NCI-H526 (cell line): Measurements from ENCODE around the gene VPS26A.

Experiments used
- DNase-seq, 2 experiments: peaks; one replicate each; lab custom pipeline; 2025; lab: John Stamatoyannopoulos, UW

Gene VPS26A

GRCh38 chr10:69176823-69177222, 52.8 kb downstream of the VPS26A start:
- DNase-seq = no peak

GRCh38 chr10:69179089-69179742, 55.2 kb downstream of the VPS26A start:
- no peak for DNase-seq

- peak; percentile 89 to 92 for DNase-seq
Measured at GRCh38 chr10:69179743-69180524, 56.0 kb downstream of the VPS26A start, which contains the start of gene SUPV3L1. Gene SUPV3L1, plus strand, starts transcription at chr10:69180234. Its CDS starts 58 bp downstream, at chr10:69180292.

DNA sequence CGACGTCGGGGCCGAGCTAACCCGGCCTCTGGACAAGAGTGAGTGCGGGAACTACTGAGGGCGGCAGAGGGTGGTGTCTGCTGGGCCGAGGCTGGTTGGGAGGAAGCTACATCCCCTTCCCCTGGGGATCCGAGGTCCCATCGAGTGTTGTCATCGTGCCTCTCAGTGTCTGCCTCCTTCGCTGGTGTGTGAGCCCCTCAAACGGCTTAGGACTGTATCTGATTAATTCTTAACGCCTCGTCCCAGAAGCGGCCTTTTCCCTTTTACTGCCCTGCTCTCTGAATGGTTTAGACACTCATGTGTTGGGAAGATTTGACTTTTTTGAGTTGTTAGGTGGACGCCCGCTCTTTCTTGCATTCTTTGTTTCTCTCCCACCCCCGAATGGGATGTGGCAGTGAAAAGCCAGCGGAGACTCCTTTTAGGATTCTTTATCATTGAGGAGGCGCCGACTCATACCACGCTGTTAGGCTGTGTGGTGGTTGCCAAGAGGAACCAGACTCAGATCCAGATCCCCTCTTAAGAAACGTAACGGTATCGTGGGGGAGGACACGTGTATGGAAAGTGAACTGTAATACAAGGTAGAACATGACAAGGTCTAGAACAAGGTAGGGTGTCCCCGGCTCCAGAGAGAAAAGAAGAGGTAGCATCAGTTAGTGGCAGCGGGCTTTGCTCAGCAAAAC, 56.7 kb downstream of the VPS26A start:
- DNase-seq = no peak

GRCh38 chr10:69181433-69181832, 57.5 kb downstream of the VPS26A start:
- no peak for DNase-seq

GRCh38 chr10:69182005-69182404, 58.0 kb downstream of the VPS26A start:
- no peak for DNase-seq

- no peak for DNase-seq
Measured at GRCh38 chr10:69186524-69186923, 62.5 kb downstream of the VPS26A start.

GRCh38 chr10:69201045-69201444, 77.1 kb downstream of the VPS26A start:
- no peak for DNase-seq

DNA sequence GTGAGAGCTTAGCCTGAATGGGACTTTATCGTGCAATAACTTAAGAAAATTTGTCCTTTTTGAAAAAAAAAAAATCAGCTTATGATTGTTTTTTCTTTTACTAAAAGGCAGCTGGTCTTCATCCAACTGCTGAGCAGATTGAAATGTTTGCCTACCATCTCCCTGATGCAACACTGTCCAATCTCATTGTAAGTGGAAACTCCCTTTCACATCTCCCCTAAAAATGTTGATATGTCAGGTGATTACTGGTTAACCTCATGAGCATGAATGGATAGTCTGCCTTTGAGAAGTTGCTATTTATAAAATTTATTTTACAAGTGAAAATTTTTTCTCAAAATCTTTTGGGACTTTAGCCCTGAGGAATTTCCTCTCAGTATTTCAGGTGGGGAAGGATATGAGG, 78.4 kb downstream of the VPS26A start:
- no peak for DNase-seq

- no peak for DNase-seq
Measured at GRCh38 chr10:69208761-69209160, 84.8 kb downstream of the VPS26A start.

- no peak for DNase-seq
Measured at GRCh38 chr10:69209787-69210484, 86.0 kb downstream of the VPS26A start.

GRCh38 chr10:69211104-69211503, 87.1 kb downstream of the VPS26A start:
- DNase-seq = no peak

DNA sequence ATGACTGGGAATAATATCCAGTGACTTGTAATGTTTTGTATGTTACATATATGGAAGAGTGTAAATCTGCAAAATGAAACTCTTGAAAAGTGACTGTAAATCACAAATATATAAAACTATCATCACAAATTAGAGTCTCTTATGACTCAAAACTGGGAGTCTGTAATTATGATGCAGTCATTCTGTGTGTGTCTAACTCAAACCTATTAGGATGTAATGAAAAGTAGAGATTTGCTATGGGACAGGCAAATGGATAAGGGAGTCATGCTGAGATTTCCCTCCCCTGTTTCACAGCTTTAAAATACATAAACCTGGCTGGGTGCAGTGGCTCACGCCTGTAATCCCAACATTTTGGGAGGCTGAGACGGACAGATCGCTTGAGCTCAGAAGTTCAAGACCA, 87.5 kb downstream of the VPS26A start:
- no peak for DNase-seq

GRCh38 chr10:69213591-69214311, 89.8 kb downstream of the VPS26A start:
- DNase-seq = no peak

DNA sequence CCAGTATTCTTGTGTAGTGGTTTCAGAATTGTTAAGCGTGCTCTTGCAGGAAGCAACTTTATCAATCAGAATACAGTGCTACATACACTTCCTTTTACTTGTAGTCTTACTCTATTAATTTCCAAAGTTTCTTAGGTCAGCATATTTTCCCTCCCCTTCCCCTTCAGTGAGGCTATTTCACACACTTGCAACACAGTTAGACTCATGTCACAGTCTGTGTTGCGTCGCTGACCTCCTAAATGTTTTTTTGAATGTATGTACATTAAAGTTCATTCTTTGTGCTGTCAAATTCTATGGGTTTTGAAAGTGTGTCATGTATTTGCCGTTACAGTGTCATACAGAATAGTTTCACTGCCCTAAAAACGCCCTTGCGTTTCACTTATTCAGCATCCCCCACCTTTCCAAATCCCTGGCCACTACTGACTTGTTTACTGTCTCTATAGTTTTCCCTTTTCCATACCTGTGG, 90.7 kb downstream of the VPS26A start:
- DNase-seq = no peak

- DNase-seq = no peak
Measured at GRCh38 chr10:69215405-69216171, 91.6 kb downstream of the VPS26A start.

- DNase-seq = no peak
Measured at GRCh38 chr10:69216577-69217118, 92.7 kb downstream of the VPS26A start.

GRCh38 chr10:69217119-69217754, 93.3 kb downstream of the VPS26A start:
- DNase-seq = no peak

DNA sequence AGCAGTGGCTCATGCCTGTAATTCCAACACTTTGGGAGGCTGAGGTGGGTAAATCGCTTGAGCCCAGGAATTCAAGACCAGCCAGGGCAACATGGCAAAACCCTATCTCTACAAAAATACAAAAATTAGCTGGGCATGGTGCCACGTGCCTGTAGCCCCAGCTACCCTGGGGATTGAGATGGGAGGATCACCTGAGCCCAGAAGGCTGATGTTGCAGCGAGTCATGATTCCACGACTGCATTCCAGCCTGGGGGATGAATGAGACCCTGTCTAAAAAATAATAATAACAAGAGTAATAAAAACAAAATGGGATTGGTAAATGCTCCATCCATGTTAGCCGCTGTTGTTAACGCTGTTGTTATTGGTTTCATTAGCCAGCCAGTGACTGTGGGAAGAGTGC, 94.9 kb downstream of the VPS26A start:
- DNase-seq = no peak

DNA sequence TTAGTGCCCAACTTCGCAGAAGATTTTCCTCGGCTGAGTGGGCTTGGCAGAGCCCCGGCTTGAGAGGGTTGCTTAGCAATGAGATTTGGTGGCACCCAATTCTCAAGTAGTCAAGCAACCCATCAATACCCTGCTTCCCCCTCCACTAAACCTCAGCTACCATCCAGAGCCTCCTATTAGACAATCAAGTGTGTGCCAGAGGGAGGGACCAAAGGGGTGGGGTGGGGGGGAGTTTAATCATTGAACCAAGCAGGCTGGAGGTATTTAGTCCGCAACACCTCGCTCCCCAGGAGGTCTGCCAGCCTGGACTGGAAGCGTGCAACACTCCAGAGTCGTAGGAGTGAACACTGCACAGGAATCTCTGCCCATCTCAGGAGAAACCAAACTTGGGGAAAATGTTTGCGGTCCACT, 96.1 kb downstream of the VPS26A start, which contains the start of gene HKDC1:
HKDC1 (plus strand) TSS at position 292 of the 411 bp plus-strand sequence; CDS start at position 396, 104 bp downstream.
- no peak for DNase-seq
